ENCODE data around the gene C15orf40.
"Not testable (repeated sequence)": the region's sequence is repeated elsewhere in the genome, so short reads cannot be mapped to it uniquely, and the experiment has no call there.

DNA sequence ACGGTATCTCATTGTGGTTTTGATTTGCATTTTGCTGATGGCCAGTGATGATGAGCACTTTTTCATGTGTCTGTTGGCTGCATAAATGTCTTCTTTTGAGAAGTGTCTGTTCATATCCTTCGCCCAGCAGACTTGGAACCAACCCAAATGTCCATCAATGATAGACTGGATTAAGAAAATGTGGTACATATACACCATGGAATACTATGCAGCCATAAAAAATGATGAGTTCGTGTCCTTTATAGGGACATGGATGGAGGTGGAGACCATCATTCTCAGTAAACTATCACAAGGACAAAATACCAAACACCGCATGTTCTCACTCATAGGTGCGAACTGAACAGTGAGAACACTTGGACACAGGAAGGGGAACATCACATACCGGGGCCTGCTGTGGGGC lies 19.8 kb upstream of the C15orf40 start:
- TF ChIP-seq, protein P1, sequence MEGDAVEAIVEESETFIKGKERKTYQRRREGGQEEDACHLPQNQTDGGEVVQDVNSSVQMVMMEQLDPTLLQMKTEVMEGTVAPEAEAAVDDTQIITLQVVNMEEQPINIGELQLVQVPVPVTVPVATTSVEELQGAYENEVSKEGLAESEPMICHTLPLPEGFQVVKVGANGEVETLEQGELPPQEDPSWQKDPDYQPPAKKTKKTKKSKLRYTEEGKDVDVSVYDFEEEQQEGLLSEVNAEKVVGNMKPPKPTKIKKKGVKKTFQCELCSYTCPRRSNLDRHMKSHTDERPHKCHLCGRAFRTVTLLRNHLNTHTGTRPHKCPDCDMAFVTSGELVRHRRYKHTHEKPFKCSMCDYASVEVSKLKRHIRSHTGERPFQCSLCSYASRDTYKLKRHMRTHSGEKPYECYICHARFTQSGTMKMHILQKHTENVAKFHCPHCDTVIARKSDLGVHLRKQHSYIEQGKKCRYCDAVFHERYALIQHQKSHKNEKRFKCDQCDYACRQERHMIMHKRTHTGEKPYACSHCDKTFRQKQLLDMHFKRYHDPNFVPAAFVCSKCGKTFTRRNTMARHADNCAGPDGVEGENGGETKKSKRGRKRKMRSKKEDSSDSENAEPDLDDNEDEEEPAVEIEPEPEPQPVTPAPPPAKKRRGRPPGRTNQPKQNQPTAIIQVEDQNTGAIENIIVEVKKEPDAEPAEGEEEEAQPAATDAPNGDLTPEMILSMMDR (IDR thresholded peaks at IDR 0.05): not testable (repeated sequence)
- not testable (repeated sequence) for TF ChIP-seq POLR2A (IDR thresholded peaks at IDR 0.05)
